ENCODE results near the gene JAK2.

Gene JAK2

DNA sequence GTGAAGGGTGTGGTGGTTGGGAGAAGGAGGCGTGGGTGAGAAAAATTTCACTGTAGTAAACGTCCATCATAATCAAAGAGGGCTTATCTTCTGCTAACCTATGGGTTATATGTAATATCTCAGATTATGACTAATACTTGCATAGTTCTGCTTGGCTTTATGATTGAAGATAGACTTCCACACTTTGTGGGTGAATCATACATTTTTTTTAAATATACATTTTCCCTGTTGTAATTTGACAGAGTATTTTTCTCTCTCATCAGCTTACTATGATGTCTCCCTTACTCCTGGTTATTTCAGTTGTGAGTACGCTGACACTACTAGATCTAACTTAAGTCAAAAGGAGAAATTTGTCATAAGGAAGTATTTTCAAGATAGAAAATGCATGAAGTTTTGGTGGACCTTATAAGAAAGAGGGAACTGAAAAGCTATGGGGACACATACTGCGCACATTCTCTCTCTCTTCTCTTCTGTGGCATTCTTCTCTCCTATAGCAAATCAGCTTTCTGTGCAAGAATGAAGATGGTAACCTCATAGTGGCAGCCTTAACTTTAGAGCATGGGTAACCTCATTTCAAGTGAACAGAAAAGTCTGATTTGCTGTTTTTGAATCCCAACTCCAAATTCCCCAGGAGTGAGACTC, 4.9 kb upstream of the JAK2 start:
- WGBS, 2 experiments (ENCODE audit: insufficient coverage in 2 of 2), result 80 to 83% methylated on average over 1 to 3 of the region's 4 CpGs
- H3K36me3 ChIP-seq (ENCODE audit: control insufficient read depth, insufficient read depth, low read length), result no peaks in the 10 kb centered on the region
- H3K4me1 ChIP-seq (ENCODE audit: control insufficient read depth, insufficient read depth, low read length, poor library complexity, severe bottlenecking), result peaks cover 8% of the 10 kb centered on the region
- H3K9me3 ChIP-seq (ENCODE audit: control insufficient read depth, low read length), result no peaks in the 10 kb centered on the region
- no peak overlapping the region for H3K27ac ChIP-seq (ENCODE audit: low read depth, low read length, severe bottlenecking)
- no peak overlapping the region for H3K4me3 ChIP-seq (ENCODE audit: extremely low read depth, insufficient read depth, low read length, poor library complexity, severe bottlenecking)

DNA sequence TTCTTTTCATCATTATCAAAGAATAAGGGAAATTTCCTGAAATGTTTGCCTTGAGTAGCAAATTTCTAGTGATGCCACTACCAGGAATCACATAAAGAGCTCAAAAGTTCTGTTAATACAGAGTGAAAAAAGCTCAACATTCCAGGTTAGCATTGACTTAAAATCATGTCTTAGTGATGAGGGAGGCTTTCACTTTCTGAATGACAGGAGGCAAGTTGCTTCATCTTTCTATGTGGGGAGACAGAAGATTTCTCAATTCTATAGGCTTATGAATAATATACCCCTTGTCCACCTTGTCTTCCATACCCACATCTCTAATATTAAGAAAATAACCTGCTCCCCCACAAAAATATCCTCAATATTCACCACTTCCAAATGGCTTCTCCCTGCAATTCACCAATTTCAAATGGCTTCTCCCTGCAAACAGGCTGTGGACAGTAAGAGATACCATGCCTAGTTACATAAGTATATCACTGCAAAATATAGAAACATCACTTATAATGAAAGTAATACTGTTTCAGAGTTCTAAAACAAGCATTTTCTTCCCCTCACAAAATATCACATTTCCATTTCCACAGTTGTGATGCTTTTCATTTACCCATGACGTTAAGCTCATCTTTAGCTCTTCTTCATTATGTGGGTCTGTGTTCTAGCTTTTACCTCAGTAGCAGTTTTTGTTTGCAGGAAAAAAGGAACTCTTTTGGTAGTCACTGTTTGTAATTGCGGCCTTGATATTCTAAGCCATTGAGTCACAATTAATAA, 2.2 kb upstream of the JAK2 start:
- Histone ChIP-seq H3K4me3 (ENCODE audit: extremely low read depth, insufficient read depth, low read length, poor library complexity, severe bottlenecking) (no peak overlapping the region), H3K9me3 (ENCODE audit: control insufficient read depth, low read length) (no peaks in the 10 kb centered on the region), H3K4me1 (ENCODE audit: control insufficient read depth, insufficient read depth, low read length, poor library complexity, severe bottlenecking) (peaks cover 15% of the 10 kb centered on the region), H3K27ac (ENCODE audit: low read depth, low read length, severe bottlenecking) (no peak overlapping the region), H3K36me3 (ENCODE audit: control insufficient read depth, insufficient read depth, low read length) (no peaks in the 10 kb centered on the region)
- WGBS, 2 experiments (ENCODE audit: insufficient coverage in 2 of 2), result no CpG with 5 or more reads among the region's 2 CpGs

DNA sequence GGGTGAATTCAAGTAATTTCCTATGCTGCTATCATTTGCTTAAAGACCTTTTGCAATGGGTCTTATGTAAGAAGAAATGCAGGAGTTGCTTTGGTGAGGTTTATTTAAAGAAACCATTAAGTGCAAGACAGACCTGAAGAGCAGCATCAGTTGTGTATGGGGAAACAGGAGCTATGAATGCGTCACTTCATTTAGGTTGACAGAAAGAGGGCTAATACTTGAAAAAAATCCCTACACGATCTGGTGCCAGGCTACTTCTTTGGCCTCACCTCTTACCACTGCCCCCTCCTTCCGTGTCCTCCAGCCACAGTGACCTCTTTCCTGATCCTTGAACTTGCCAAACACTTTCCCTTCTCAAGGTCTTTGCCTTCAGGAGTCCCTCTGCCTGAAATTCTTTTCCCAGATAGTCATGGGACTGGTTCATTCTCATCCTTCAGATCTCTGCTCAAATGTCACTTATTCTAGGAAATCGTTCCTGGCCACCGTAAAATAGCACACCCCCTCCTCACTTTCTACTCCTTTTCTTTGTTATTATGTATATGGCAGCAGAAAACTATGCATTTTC, 1.4 kb upstream of the JAK2 start:
- H3K4me1 ChIP-seq (ENCODE audit: control insufficient read depth, insufficient read depth, low read length, poor library complexity, severe bottlenecking), result peaks cover 22% of the 10 kb centered on the region
- no peaks in the 10 kb centered on the region for H3K36me3 ChIP-seq (ENCODE audit: control insufficient read depth, insufficient read depth, low read length)
- H3K4me3 ChIP-seq (ENCODE audit: extremely low read depth, insufficient read depth, low read length, poor library complexity, severe bottlenecking), result peak overlapping the region; percentile 75
- peak overlapping the region; percentile 95 for H3K27ac ChIP-seq (ENCODE audit: low read depth, low read length, severe bottlenecking)
- 63 to 75% methylated on average over 2 to 3 of the region's 5 CpGs for WGBS, 2 experiments (ENCODE audit: insufficient coverage in 2 of 2)
- no peaks in the 10 kb centered on the region for H3K9me3 ChIP-seq (ENCODE audit: control insufficient read depth, low read length)

DNA sequence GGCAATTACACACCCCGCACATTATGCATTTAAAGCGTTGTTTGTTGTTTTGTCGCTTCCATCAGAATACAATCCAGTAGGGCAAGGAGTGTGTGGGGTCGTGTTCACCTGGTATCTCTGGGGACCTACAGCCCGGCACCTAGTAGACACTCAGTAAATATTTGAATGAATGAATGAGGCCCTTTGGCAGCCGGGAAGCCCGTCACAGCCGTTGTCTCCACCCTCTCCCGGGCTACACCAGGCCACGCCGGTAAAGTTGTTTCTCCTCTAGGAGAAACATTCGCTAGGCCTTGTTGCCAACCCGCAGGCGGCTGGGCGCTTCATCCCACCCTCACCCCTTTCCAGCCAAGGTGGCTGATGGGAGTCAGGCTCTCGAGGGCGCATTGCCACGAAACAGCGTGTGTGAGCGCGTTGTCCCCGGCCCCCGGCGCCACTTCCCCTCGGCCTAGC, 876 bp upstream of the JAK2 start:
- peaks cover 22% of the 10 kb centered on the region for H3K4me1 ChIP-seq (ENCODE audit: control insufficient read depth, insufficient read depth, low read length, poor library complexity, severe bottlenecking)
- no peaks in the 10 kb centered on the region for H3K36me3 ChIP-seq (ENCODE audit: control insufficient read depth, insufficient read depth, low read length)
- H3K4me3 ChIP-seq (ENCODE audit: extremely low read depth, insufficient read depth, low read length, poor library complexity, severe bottlenecking), result peak overlapping the region; percentile 75
- 0 to 14% methylated on average over 6 to 19 of the region's 25 CpGs for WGBS, 2 experiments (ENCODE audit: insufficient coverage in 2 of 2)
- H3K27ac ChIP-seq (ENCODE audit: low read depth, low read length, severe bottlenecking), result peak overlapping the region; percentile 95
- H3K9me3 ChIP-seq (ENCODE audit: control insufficient read depth, low read length), result no peaks in the 10 kb centered on the region

DNA sequence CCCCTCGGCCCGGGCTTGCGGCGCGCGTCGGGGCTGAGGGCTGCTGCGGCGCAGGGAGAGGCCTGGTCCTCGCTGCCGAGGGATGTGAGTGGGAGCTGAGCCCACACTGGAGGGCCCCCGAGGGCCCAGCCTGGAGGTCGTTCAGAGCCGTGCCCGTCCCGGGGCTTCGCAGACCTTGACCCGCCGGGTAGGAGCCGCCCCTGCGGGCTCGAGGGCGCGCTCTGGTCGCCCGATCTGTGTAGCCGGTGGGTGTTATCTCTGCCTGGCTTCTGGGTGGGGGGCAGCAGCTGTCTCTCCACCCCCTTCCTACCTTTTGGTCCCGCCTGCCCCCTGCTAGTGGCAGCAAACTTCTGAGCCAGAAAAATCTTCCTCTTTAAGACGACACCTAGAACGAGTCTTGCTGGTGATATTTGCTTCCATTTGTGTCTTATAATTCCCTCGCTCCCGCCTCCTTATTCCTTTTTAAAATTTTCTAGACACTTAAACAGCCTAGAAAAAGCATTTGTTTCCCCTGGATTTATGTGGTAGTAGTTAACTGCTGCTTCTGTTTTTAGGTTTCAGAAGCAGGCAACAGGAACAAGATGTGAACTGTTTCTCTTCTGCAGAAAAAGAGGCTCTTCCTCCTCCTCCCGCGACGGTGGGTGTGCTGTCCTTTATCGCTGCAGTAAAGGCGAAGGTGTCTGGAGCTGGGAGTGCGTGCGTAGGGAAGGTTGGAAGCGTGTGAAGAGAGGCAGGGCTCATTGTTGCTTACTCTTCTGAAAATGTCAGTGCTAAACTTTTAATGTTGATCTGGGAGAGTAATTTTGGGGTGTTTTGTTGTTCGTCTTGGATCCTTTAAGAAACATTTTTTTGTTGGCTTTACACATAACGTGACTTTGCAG, 554 bp downstream of the JAK2 start:
- H3K4me3 ChIP-seq (ENCODE audit: extremely low read depth, insufficient read depth, low read length, poor library complexity, severe bottlenecking), result peak overlapping the region; percentile 75
- peak overlapping the region; percentile 95 for H3K27ac ChIP-seq (ENCODE audit: low read depth, low read length, severe bottlenecking)
- peaks cover 22% of the 10 kb centered on the region for H3K4me1 ChIP-seq (ENCODE audit: control insufficient read depth, insufficient read depth, low read length, poor library complexity, severe bottlenecking)
- 1 to 3% methylated on average over 18 to 20 of the region's 42 CpGs for WGBS, 2 experiments (ENCODE audit: insufficient coverage in 2 of 2)
- no peaks in the 10 kb centered on the region for H3K9me3 ChIP-seq (ENCODE audit: control insufficient read depth, low read length)
- H3K36me3 ChIP-seq (ENCODE audit: control insufficient read depth, insufficient read depth, low read length), result peaks cover 6% of the 10 kb centered on the region

DNA sequence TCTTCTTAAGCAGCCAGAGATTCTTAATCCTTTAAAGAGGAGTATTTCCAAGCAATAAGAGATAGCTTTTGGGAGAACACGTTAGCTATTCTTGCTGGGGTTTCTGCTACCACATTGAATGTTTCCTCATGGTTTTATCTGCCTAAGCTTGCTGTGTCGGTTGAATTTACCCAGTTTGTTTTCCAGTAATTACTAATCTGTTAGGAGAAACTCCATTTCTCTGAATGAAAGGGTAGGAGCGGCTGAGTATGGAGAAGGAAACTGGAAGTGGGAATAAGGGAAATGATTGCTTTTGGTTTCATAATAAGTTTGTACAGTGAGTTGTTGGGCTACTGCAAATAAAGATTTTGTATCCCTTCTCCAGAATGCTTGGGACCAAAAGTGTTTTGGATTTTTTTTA, 1.2 kb downstream of the JAK2 start:
- WGBS, 2 experiments (ENCODE audit: insufficient coverage in 2 of 2), result 64 to 100% methylated on average over 1 to 2 of the region's 3 CpGs
- Histone ChIP-seq H3K4me1 (ENCODE audit: control insufficient read depth, insufficient read depth, low read length, poor library complexity, severe bottlenecking) (peaks cover 22% of the 10 kb centered on the region), H3K27ac (ENCODE audit: low read depth, low read length, severe bottlenecking) (no peak overlapping the region), H3K4me3 (ENCODE audit: extremely low read depth, insufficient read depth, low read length, poor library complexity, severe bottlenecking) (peak overlapping the region; percentile 75), H3K9me3 (ENCODE audit: control insufficient read depth, low read length) (no peaks in the 10 kb centered on the region), H3K36me3 (ENCODE audit: control insufficient read depth, insufficient read depth, low read length) (peaks cover 10% of the 10 kb centered on the region)

DNA sequence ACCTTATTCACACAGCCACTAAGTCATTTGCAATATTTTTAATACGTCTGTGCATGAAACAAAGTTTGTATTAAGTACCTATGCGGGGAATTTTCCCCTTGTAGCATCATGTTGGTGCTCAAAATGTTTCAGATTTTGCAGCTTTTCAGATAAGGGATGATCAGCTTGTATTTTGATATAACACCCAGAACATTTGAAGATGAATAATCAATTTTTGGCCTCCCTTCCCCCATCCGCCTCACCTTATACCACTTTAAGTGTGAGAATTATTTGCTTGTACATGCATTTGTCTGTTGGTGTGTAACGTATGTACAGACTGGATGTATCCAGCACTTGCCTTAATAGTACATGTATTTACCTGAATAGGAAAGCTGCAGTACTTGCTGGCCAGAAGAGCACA, 1.7 kb downstream of the JAK2 start:
- H3K4me1 ChIP-seq (ENCODE audit: control insufficient read depth, insufficient read depth, low read length, poor library complexity, severe bottlenecking), result peaks cover 22% of the 10 kb centered on the region
- peaks cover under 1% of the 10 kb centered on the region for H3K9me3 ChIP-seq (ENCODE audit: control insufficient read depth, low read length)
- no CpG with 5 or more reads among the region's 4 CpGs for WGBS, 2 experiments (ENCODE audit: insufficient coverage in 2 of 2)
- no peak overlapping the region for H3K27ac ChIP-seq (ENCODE audit: low read depth, low read length, severe bottlenecking)
- H3K36me3 ChIP-seq (ENCODE audit: control insufficient read depth, insufficient read depth, low read length), result peaks cover 12% of the 10 kb centered on the region
- peak overlapping the region; percentile 75 for H3K4me3 ChIP-seq (ENCODE audit: extremely low read depth, insufficient read depth, low read length, poor library complexity, severe bottlenecking)

DNA sequence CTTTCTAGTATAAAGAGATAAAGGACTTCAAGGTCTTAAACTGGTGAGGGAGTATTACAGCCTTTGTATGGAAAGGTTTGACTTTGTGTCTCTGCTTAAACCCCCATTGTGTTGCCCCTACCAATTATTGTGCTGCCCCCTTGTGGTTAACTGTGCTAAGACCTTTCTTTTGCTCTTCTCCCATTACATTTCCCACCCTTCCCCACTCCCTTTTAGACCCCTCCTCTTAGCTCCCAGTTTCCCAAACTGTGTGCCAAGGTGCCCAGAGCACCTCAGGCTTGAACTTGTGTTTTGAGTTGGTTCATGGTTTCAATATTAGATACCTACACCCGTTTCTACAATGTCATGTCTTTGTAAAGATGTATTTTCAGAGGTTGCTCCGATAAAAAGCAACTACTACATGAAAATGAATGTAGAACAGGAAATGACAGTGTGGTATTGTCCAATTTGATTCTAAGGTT, 2.9 kb downstream of the JAK2 start:
- Histone ChIP-seq H3K4me1 (ENCODE audit: control insufficient read depth, insufficient read depth, low read length, poor library complexity, severe bottlenecking) (peaks cover 22% of the 10 kb centered on the region), H3K27ac (ENCODE audit: low read depth, low read length, severe bottlenecking) (no peak overlapping the region), H3K4me3 (ENCODE audit: extremely low read depth, insufficient read depth, low read length, poor library complexity, severe bottlenecking) (no peak overlapping the region), H3K9me3 (ENCODE audit: control insufficient read depth, low read length) (peaks cover 11% of the 10 kb centered on the region), H3K36me3 (ENCODE audit: control insufficient read depth, insufficient read depth, low read length) (peaks cover 24% of the 10 kb centered on the region)
- 60% methylated on average over 1 of the region's 2 CpGs; no CpG with 5 or more reads in 1 of the 2 experiments for WGBS, 2 experiments (ENCODE audit: insufficient coverage in 2 of 2)

DNA sequence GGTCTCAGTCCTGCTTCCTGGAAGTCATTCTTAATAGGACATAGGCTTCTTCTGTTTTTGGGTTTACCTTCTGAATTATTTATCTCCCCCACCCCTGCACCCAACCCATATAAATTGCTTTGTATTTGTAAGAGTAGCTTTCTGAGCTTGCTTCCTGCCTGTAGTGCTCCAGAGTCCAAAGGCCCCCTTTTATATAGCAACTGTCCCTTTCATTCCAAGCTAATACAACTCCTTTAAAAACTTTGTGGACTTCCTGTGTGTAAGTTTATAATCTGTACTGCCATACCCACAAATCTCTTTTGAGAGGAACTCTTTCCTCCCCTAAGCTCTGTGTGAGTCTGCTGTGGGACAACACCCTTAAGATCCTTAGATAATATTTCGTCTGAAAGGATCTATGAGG, 7.8 kb downstream of the JAK2 start:
- H3K4me1 ChIP-seq (ENCODE audit: control insufficient read depth, insufficient read depth, low read length, poor library complexity, severe bottlenecking), result peaks cover 7% of the 10 kb centered on the region
- H3K4me3 ChIP-seq (ENCODE audit: extremely low read depth, insufficient read depth, low read length, poor library complexity, severe bottlenecking), result no peak overlapping the region
- no CpG with 5 or more reads among the region's 1 CpG for WGBS, 2 experiments (ENCODE audit: insufficient coverage in 2 of 2)
- peaks cover 12% of the 10 kb centered on the region for H3K9me3 ChIP-seq (ENCODE audit: control insufficient read depth, low read length)
- no peak overlapping the region for H3K27ac ChIP-seq (ENCODE audit: low read depth, low read length, severe bottlenecking)
- H3K36me3 ChIP-seq (ENCODE audit: control insufficient read depth, insufficient read depth, low read length), result peaks cover 40% of the 10 kb centered on the region

DNA sequence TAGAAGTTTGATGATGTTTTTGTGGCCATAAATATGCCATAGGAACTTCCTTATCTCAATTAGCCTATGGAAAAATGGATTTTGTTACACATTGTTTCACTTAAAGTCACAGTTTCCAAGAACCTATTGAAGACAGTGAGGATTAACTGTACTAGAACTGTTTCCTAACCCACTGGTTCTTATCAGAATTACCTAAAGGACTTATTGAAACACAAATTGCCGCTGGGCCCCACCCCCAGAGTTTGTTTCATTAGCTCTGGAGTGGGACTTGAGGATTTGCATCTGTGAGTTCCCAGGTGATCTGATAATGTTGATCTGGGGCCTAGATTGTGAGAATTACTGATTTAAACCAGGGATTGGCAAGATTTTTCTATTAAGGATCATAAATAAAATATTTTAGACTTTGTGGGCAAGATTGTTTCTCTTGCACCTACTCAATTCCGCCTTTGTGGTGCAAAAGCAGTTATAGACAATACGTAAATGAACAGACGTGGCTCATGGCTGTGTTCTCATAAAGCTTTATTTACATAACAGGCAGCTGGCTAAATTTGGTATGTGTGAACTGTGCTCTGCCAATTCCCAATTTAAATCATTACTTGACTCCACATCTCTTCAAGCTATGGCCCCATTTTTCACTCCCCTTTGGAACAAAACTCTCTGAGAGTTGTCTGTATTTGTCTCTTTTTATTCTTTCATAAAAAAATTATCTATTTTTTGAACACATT, 9.3 kb downstream of the JAK2 start:
- no peak overlapping the region for H3K27ac ChIP-seq (ENCODE audit: low read depth, low read length, severe bottlenecking)
- 58% methylated on average over 2 of the region's 4 CpGs; no CpG with 5 or more reads in 1 of the 2 experiments for WGBS, 2 experiments (ENCODE audit: insufficient coverage in 2 of 2)
- H3K4me1 ChIP-seq (ENCODE audit: control insufficient read depth, insufficient read depth, low read length, poor library complexity, severe bottlenecking), result no peaks in the 10 kb centered on the region
- H3K4me3 ChIP-seq (ENCODE audit: extremely low read depth, insufficient read depth, low read length, poor library complexity, severe bottlenecking), result no peak overlapping the region
- peaks cover 40% of the 10 kb centered on the region for H3K36me3 ChIP-seq (ENCODE audit: control insufficient read depth, insufficient read depth, low read length)
- peaks cover 12% of the 10 kb centered on the region for H3K9me3 ChIP-seq (ENCODE audit: control insufficient read depth, low read length)

All from mesodermal cell (in vitro differentiated cells).